ENCODE results near the gene PSAP.
A peak's percentile ranks its signal among the peaks of the same experiment; 100 is the strongest.

The PSAP gene

DNA sequence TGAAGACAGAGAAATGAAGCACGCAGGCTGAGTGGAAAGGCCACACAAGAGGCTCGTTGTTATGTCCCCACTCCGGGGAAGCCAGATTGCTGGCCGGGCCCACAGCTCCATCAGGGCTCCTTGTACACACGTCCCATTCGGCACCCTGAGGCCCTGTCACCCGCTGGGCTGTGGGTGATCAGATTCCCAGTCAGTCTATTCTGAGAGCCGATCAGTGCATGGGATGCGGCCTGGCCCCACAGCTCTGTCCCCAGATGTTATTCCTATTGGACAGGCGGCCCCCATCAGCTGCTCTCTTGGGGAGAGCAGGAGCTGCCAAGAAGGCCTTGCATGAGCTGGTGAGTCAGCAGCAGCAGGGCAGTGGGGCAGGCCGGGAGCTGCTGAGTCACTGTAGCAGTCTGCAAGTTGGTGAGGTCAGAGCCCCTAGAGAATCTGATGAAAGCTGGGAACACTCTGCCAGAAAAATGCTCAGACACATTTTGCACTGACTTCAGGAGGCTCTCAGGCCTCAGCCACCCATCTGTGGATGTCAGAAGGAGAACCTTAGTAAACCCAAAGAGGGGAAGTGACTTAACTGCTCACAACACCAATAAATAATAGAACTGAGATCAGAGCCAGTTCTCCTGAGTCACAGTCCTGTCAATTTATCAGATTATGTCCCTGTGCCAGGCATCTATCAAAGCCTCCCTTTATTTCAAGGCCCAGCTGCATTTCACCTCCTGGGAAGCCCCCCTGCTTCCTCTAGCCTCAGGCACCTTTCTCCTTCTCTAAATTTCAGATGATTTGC, 9.4 kb upstream of the PSAP start:
- Histone ChIP-seq H3K14ac (ENCODE audit: low read length in 2 of 2) (no peak overlapping the region), H3K27me3 (ENCODE audit: control insufficient read depth in 1 of 2, insufficient read depth in 1 of 2, low read length in 2 of 2) (no peaks in the 10 kb centered on the region), H4K8ac (ENCODE audit: low read length) (peak overlapping the region; percentile 95), H3K4me3 (ENCODE audit: insufficient read depth in 1 of 2, low read depth in 1 of 2, low read length in 2 of 2) (peak overlapping the region in 1 of 2 experiments; percentile 53), H3K4me2 (ENCODE audit: low read length, poor library complexity, severe bottlenecking) (peak overlapping the region; percentile 25), H3K23ac (ENCODE audit: low read length in 2 of 2) (no peak overlapping the region), H2AFZ (ENCODE audit: low read depth, low read length) (no peak overlapping the region), H3K4me1 (ENCODE audit: control insufficient read depth, insufficient read depth, low read depth, low read length) (peaks cover 14% of the 10 kb centered on the region), H3K27ac (ENCODE audit: low read length, poor library complexity, severe bottlenecking) (peak overlapping the region; percentile 98), H2BK12ac (ENCODE audit: low read length in 2 of 2) (peak overlapping the region; percentile 96 to 97), H4K91ac (ENCODE audit: low read length) (peak overlapping the region; percentile 90), H3K9me3 (ENCODE audit: control insufficient read depth, low read length) (no peaks in the 10 kb centered on the region), H2BK120ac (ENCODE audit: low read depth, low read length) (no peak overlapping the region), H3K18ac (ENCODE audit: low read depth in 1 of 2, low read length in 2 of 2) (peak overlapping the region; percentile 69 to 93), H3K79me1 (replicated peaks; ENCODE audit: low read length, poor library complexity, severe bottlenecking) (no peaks in the 10 kb centered on the region), H3K9ac (ENCODE audit: low read length) (peak overlapping the region; percentile 87), H3K36me3 (ENCODE audit: control insufficient read depth in 1 of 2, insufficient read depth in 2 of 2, low read depth in 1 of 2, low read length in 2 of 2) (no peaks in the 10 kb centered on the region), H2BK5ac (ENCODE audit: low read depth, low read length, poor library complexity, severe bottlenecking) (peak overlapping the region; percentile 90), H3K4ac (ENCODE audit: low read depth in 1 of 2, low read length in 2 of 2) (peak overlapping the region; percentile 57 to 94), H2BK15ac (ENCODE audit: low read depth, poor library complexity, severe bottlenecking) (peak overlapping the region; percentile 60), H2AK5ac (ENCODE audit: low read length, severe bottlenecking) (no peak overlapping the region)
- peak; percentile 100 for DNase-seq
- 22% methylated on average over 11 of the region's 11 CpGs for WGBS

DNA sequence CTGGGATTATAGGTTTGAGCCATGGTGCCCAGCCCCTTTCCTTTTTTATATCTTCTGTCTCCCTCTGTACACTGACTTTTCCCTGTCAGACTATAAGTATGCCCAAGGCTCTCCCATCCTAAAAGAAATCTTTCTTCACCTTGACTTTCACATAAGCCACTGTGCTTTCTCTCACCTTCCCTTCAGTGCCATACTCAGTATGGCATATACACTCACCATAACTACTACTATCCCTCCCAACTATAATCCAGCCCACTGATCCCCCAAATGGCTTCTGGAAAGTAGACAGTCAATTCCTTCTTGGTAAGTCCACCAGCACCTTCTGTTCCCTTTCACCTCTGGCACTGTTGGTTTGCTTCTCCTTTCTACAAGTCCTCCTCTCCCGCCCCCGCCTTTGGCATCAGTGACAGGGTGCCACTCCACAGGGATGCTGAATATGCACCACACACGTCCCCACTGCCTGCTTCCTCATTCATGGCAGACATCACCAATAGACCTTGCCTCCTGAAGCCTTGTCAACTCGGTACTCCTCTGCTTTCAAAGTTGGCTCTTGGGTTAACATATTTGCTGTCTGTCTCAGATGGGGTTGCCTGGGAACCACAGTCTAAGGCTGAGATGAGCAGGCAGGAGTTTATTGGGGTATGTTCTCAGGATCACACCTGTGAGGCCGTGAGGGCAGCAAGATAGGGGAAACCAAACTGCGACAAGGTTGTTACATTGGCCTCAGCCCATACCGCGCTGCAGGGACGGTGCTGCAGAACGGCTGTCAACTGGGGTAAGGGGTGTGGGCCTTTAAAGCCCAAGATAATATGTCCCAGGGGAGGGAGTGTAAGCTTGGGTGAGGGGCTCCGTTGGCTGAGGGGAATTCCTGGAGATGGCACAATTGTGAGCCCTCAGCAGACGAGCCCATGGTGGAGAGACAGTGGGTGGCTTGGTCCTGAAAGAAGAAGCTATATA, 7.2 kb upstream of the PSAP start:
- H3K18ac ChIP-seq (ENCODE audit: low read depth in 1 of 2, low read length in 2 of 2), result peak overlapping the region in 1 of 2 experiments; percentile 55
- peak overlapping the region; percentile 70 for H2BK15ac ChIP-seq (ENCODE audit: low read depth, poor library complexity, severe bottlenecking)
- no peak overlapping the region for H3K4me3 ChIP-seq (ENCODE audit: insufficient read depth in 1 of 2, low read depth in 1 of 2, low read length in 2 of 2)
- H2AFZ ChIP-seq (ENCODE audit: low read depth, low read length), result no peak overlapping the region
- no peak overlapping the region for H3K27ac ChIP-seq (ENCODE audit: low read length, poor library complexity, severe bottlenecking)
- no peaks in the 10 kb centered on the region for H3K36me3 ChIP-seq (ENCODE audit: control insufficient read depth in 1 of 2, insufficient read depth in 2 of 2, low read depth in 1 of 2, low read length in 2 of 2)
- H4K91ac ChIP-seq (ENCODE audit: low read length), result peak overlapping the region; percentile 87
- H3K14ac ChIP-seq (ENCODE audit: low read length in 2 of 2), result peak overlapping the region in 1 of 2 experiments; percentile 69
- H2AK5ac ChIP-seq (ENCODE audit: low read length, severe bottlenecking), result peak overlapping the region; percentile 17
- H3K27me3 ChIP-seq (ENCODE audit: control insufficient read depth in 1 of 2, insufficient read depth in 1 of 2, low read length in 2 of 2), result no peaks in the 10 kb centered on the region
- no peak overlapping the region for H3K23ac ChIP-seq (ENCODE audit: low read length in 2 of 2)
- no peak overlapping the region for H3K4me2 ChIP-seq (ENCODE audit: low read length, poor library complexity, severe bottlenecking)
- 94% methylated on average over 11 of the region's 12 CpGs for WGBS
- no peak overlapping the region for H2BK5ac ChIP-seq (ENCODE audit: low read depth, low read length, poor library complexity, severe bottlenecking)
- no peaks in the 10 kb centered on the region for H3K79me1 ChIP-seq (replicated peaks; ENCODE audit: low read length, poor library complexity, severe bottlenecking)
- H3K9me3 ChIP-seq (ENCODE audit: control insufficient read depth, low read length), result no peaks in the 10 kb centered on the region
- no peak for DNase-seq
- H3K4ac ChIP-seq (ENCODE audit: low read depth in 1 of 2, low read length in 2 of 2), result peak overlapping the region; percentile 24 to 27
- H4K8ac ChIP-seq (ENCODE audit: low read length), result peak overlapping the region; percentile 33
- H2BK12ac ChIP-seq (ENCODE audit: low read length in 2 of 2), result peak overlapping the region; percentile 70 to 94
- peaks cover 11% of the 10 kb centered on the region for H3K4me1 ChIP-seq (ENCODE audit: control insufficient read depth, insufficient read depth, low read depth, low read length)
- no peak overlapping the region for H3K9ac ChIP-seq (ENCODE audit: low read length)
- H2BK120ac ChIP-seq (ENCODE audit: low read depth, low read length), result no peak overlapping the region

DNA sequence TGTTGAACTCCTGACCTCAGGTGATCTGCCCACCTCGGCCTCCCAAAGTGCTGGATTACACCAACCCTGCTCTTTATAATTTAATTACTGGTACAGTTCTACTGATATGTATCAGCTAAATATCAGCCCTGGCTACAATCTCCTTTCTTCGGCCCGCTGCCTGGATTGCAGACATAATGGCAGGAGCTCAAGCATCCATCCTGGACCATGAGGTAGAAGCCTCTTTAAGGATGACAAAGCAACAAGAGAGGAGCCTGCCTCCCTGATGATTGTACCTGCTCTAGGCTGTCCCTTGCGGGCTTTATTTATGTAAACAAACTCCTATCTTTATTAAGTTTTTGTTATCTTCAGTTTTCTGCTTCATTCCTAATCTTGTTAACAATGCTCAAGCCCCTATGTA, 5.6 kb upstream of the PSAP start:
- H3K4me3 ChIP-seq (ENCODE audit: insufficient read depth in 1 of 2, low read depth in 1 of 2, low read length in 2 of 2), result no peak overlapping the region
- no peak overlapping the region for H3K18ac ChIP-seq (ENCODE audit: low read depth in 1 of 2, low read length in 2 of 2)
- peak overlapping the region in 1 of 2 experiments; percentile 80 for H2BK12ac ChIP-seq (ENCODE audit: low read length in 2 of 2)
- H2BK15ac ChIP-seq (ENCODE audit: low read depth, poor library complexity, severe bottlenecking), result no peak overlapping the region
- no peak overlapping the region for H3K23ac ChIP-seq (ENCODE audit: low read length in 2 of 2)
- H3K9me3 ChIP-seq (ENCODE audit: control insufficient read depth, low read length), result no peaks in the 10 kb centered on the region
- no peak overlapping the region for H3K27ac ChIP-seq (ENCODE audit: low read length, poor library complexity, severe bottlenecking)
- no peak overlapping the region for H2BK120ac ChIP-seq (ENCODE audit: low read depth, low read length)
- no peak overlapping the region for H3K9ac ChIP-seq (ENCODE audit: low read length)
- H4K8ac ChIP-seq (ENCODE audit: low read length), result no peak overlapping the region
- no peaks in the 10 kb centered on the region for H3K79me1 ChIP-seq (replicated peaks; ENCODE audit: low read length, poor library complexity, severe bottlenecking)
- H3K4me1 ChIP-seq (ENCODE audit: control insufficient read depth, insufficient read depth, low read depth, low read length), result peaks cover 11% of the 10 kb centered on the region
- no peak overlapping the region for H2AFZ ChIP-seq (ENCODE audit: low read depth, low read length)
- no peak overlapping the region for H3K14ac ChIP-seq (ENCODE audit: low read length in 2 of 2)
- no peak overlapping the region for H4K91ac ChIP-seq (ENCODE audit: low read length)
- 98% methylated on average over 3 of the region's 4 CpGs for WGBS
- no peak overlapping the region for H3K4ac ChIP-seq (ENCODE audit: low read depth in 1 of 2, low read length in 2 of 2)
- no peak overlapping the region for H3K4me2 ChIP-seq (ENCODE audit: low read length, poor library complexity, severe bottlenecking)
- no peaks in the 10 kb centered on the region for H3K36me3 ChIP-seq (ENCODE audit: control insufficient read depth in 1 of 2, insufficient read depth in 2 of 2, low read depth in 1 of 2, low read length in 2 of 2)
- H3K27me3 ChIP-seq (ENCODE audit: control insufficient read depth in 1 of 2, insufficient read depth in 1 of 2, low read length in 2 of 2), result no peaks in the 10 kb centered on the region
- no peak for DNase-seq
- H2BK5ac ChIP-seq (ENCODE audit: low read depth, low read length, poor library complexity, severe bottlenecking), result no peak overlapping the region
- H2AK5ac ChIP-seq (ENCODE audit: low read length, severe bottlenecking), result no peak overlapping the region

DNA sequence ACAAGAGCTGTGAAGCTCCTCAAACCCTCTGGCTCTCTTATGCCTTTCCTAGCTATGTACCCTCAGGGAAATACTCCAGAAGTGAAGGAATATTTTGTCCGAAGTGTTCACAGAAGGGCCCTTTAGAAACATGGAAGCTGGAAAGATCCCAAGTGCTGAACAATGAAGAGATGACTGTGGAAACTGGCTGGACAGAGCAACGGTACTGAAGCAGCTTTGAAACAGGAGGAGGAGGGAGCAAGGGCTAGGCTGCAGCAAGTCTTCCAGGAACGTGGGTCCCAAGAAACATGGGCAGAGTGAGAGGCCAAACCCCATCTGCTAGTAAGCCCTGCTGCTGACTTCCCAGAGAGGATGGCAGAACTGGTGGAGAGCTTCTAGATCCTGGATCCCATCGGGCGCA, 3.0 kb upstream of the PSAP start:
- Histone ChIP-seq H2BK5ac (ENCODE audit: low read depth, low read length, poor library complexity, severe bottlenecking) (no peak overlapping the region), H3K23ac (ENCODE audit: low read length in 2 of 2) (peak overlapping the region in 1 of 2 experiments; percentile 14), H3K4me1 (ENCODE audit: control insufficient read depth, insufficient read depth, low read depth, low read length) (peaks cover 7% of the 10 kb centered on the region), H2AK5ac (ENCODE audit: low read length, severe bottlenecking) (no peak overlapping the region), H3K9ac (ENCODE audit: low read length) (peak overlapping the region; percentile 57), H2BK12ac (ENCODE audit: low read length in 2 of 2) (peak overlapping the region in 1 of 2 experiments; percentile 21), H4K8ac (ENCODE audit: low read length) (no peak overlapping the region), H3K27me3 (ENCODE audit: control insufficient read depth in 1 of 2, insufficient read depth in 1 of 2, low read length in 2 of 2) (no peaks in the 10 kb centered on the region), H2BK15ac (ENCODE audit: low read depth, poor library complexity, severe bottlenecking) (peak overlapping the region; percentile 63), H3K27ac (ENCODE audit: low read length, poor library complexity, severe bottlenecking) (no peak overlapping the region), H2AFZ (ENCODE audit: low read depth, low read length) (no peak overlapping the region), H3K18ac (ENCODE audit: low read depth in 1 of 2, low read length in 2 of 2) (no peak overlapping the region), H3K14ac (ENCODE audit: low read length in 2 of 2) (no peak overlapping the region), H4K91ac (ENCODE audit: low read length) (no peak overlapping the region), H2BK120ac (ENCODE audit: low read depth, low read length) (no peak overlapping the region), H3K4ac (ENCODE audit: low read depth in 1 of 2, low read length in 2 of 2) (no peak overlapping the region), H3K36me3 (ENCODE audit: control insufficient read depth in 1 of 2, insufficient read depth in 2 of 2, low read depth in 1 of 2, low read length in 2 of 2) (no peaks in the 10 kb centered on the region), H3K79me1 (replicated peaks; ENCODE audit: low read length, poor library complexity, severe bottlenecking) (peaks cover 1% of the 10 kb centered on the region), H3K4me3 (ENCODE audit: insufficient read depth in 1 of 2, low read depth in 1 of 2, low read length in 2 of 2) (no peak overlapping the region), H3K9me3 (ENCODE audit: control insufficient read depth, low read length) (no peaks in the 10 kb centered on the region), H3K4me2 (ENCODE audit: low read length, poor library complexity, severe bottlenecking) (no peak overlapping the region)
- WGBS, result 82% methylated on average over 5 of the region's 5 CpGs
- DNase-seq, result no peak

Measured in mesenchymal stem cell (in vitro differentiated cells and primary cell).